Pancreas (tissue), 10 donors: ENCODE results near the gene LTV1. TPM values are rescaled to one million over a fixed set of nuclear protein-coding genes. Genes with fewer than 3 reads are reported as not detected.

ENCODE experiments used
- ATAC-seq, 4 donors: fragments of 200-7000 bp; cut with Tn5 transposase; one replicate each; pipeline versions ENCODE4 v1.8.0 to v1.9.1; 2020; ENCODE audit warnings: mild to moderate bottlenecking in 4 of 4, moderate library complexity in 4 of 4
- DNase-seq, 6 donors: peaks; one replicate each; pipeline ENCODE4 v3.0.0-alpha.2; 2020
- FAIRE-seq: peaks from 2 replicates; lab custom pipeline; 2012; peaks lifted over from hg19 to GRCh38; lab: Jason Lieb, UNC
- H3K27ac ChIP-seq, 4 donors: fragments of 200-600 bp; sonication (generic); 1 replicate in 3 of 4; 2 replicates in 1 of 4; pipeline versions ENCODE4 v1.5.0 to v1.8.0; 2020
- H3K27me3 ChIP-seq, 4 donors: fragments of 200-600 bp; one replicate each; pipeline ENCODE4 v1.8.0; 2021
- H3K36me3 ChIP-seq, 3 donors: fragments of 200-600 bp; sonication (generic) in 1 of 3; one replicate each; pipeline versions ENCODE4 v1.5.0 to v1.8.0; 2020 to 2021
- H3K4me1 ChIP-seq, 3 donors: fragments of 200-600 bp; one replicate each; pipeline ENCODE4 v1.8.0; 2021
- H3K4me3 ChIP-seq, 4 donors: fragments of 200-600 bp; sonication (generic) in 2 of 4; one replicate each; pipeline versions ENCODE4 v1.5.0 to v1.8.0; 2020 to 2021
- H3K9me3 ChIP-seq, 4 donors: fragments of 200-600 bp; one replicate each; pipeline ENCODE4 v1.8.0; 2021
- WGBS, 2 donors: extraction: QIAGEN DNeasy Blood & Tissue Kit; methylation state at CpG; one replicate each; pipeline ENCODE4 v1.1.7; 2013; 5-methylcytosine and 5-hydroxymethylcytosine counted together
- intact Hi-C, 3 donors: fragments of 100-400 bp; cut with DNase I; formaldehyde crosslinking; loops; one replicate each; pipeline versions ENCODE4 v1.11.1 to v1.14.2; 2022
- polyA plus RNA-seq, 2 donors: library from polyadenylated mRNA; stranded (reverse); fragments of 200-250 nt; gene quantifications; one replicate each; pipeline ENCODE4 v1.2.3, GENCODE V29; 2013
- total RNA-seq, 6 donors: library from RNA; stranded (reverse); fragmentation: NEBNext Ultra II Directional in 4 of 6; extraction: Animal tissue kit (Norgen Biotek cat#: 25700) in 4 of 6; gene quantifications; one replicate each; pipeline versions ENCODE4 v1.2.1 to v1.2.4, GENCODE V29; 2021 to 2023
- TF ChIP-seq, protein P1 (sequence below), 4 donors: fragments of 200-600 bp; sonication (generic) in 3 of 4; IDR thresholded peaks; one replicate each; pipeline versions ENCODE4 v1.5.0 to v1.8.0; 2021; ENCODE audit warnings: antibody characterized with exemption in 4 of 4
- donor health status: healthy with polysubstance abuse.
- donor health status: DM: no; HTN: no; CAD: no; lungs with moderate emphysema.
- donor health status: DM: no; HTN: no; CAD: no.
- donor health status: control.
- donor health status: control.
- donor health status: Bipolar disorder and iron deficiency.
- donor health status: DM: yes; HTN: yes; CAD: no.
- donor health status: DM: no; HTN: no; CAD: no.
- donor health status: DM: no; HTN: no; CAD: no.
- donor health status: DM: yes; HTN: yes; CAD: no.

The LTV1 gene
- total and polyA plus RNA-seq, 8 donors = 6.5 to 16.6 (median 9.4) TPM

DNA sequence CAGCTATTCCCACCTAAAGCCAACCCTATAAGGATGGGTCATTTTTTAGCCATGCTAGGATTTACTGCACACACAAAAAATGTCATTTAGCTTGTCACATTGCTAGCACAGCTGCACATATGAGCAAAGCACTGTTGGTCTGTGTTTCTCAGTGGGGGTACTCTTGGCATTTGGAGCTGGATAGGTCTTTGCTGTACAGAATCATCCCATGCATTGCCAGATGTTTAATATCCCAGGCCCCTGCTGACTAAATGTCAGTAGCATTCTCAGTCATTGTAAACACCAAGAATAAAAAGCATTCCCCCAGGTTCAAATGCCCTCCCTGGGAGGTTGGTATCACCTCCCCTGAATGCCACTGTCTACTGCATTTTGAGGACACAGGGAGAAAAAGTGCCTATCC, 14.6 kb upstream of the LTV1 start:
- Histone ChIP-seq H3K27ac (no peak overlapping the region), H3K36me3 (no peaks in the 10 kb centered on the region), H3K9me3 (no peaks in the 10 kb centered on the region), H3K27me3 (no peaks in the 10 kb centered on the region), H3K4me1 (no peaks in the 10 kb centered on the region), H3K4me3 (no peak overlapping the region)
- TF ChIP-seq, protein P1, sequence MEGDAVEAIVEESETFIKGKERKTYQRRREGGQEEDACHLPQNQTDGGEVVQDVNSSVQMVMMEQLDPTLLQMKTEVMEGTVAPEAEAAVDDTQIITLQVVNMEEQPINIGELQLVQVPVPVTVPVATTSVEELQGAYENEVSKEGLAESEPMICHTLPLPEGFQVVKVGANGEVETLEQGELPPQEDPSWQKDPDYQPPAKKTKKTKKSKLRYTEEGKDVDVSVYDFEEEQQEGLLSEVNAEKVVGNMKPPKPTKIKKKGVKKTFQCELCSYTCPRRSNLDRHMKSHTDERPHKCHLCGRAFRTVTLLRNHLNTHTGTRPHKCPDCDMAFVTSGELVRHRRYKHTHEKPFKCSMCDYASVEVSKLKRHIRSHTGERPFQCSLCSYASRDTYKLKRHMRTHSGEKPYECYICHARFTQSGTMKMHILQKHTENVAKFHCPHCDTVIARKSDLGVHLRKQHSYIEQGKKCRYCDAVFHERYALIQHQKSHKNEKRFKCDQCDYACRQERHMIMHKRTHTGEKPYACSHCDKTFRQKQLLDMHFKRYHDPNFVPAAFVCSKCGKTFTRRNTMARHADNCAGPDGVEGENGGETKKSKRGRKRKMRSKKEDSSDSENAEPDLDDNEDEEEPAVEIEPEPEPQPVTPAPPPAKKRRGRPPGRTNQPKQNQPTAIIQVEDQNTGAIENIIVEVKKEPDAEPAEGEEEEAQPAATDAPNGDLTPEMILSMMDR (IDR thresholded peaks at IDR 0.05) = no peak
- DNase-seq = no peak
- intact Hi-C loops = no loop called here
- no peak for ATAC-seq
- FAIRE-seq = no peak

DNA sequence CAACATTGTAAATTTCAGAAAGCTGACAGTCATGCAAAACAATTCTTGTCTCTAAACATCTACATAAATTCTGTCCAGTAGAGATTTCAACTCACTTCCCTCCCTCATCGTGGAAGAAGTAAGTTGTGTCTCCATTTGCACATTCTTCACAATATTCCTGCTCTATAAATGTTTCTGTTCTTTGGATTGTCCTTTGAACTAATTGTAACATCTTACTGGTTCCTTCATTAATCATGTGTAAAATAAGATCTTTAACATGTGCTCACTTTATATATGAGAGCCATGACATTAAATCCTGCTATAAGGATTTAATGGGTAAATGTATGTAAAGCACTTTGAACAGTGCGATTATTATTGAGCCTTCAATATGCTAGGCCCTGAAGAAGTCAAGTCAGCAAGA, 7.0 kb upstream of the LTV1 start:
- Histone ChIP-seq H3K4me1 (no peaks in the 10 kb centered on the region), H3K36me3 (no peaks in the 10 kb centered on the region), H3K27me3 (no peaks in the 10 kb centered on the region), H3K27ac (no peak overlapping the region), H3K9me3 (no peaks in the 10 kb centered on the region), H3K4me3 (no peak overlapping the region)
- TF ChIP-seq, protein P1 (IDR thresholded peaks at IDR 0.05) = no peak
- no peak for ATAC-seq
- 89 to 93% methylated on average over 2 of the region's 2 CpGs for WGBS, 2 donors
- DNase-seq = no peak
- FAIRE-seq = no peak
- intact Hi-C loops = no loop called here

DNA sequence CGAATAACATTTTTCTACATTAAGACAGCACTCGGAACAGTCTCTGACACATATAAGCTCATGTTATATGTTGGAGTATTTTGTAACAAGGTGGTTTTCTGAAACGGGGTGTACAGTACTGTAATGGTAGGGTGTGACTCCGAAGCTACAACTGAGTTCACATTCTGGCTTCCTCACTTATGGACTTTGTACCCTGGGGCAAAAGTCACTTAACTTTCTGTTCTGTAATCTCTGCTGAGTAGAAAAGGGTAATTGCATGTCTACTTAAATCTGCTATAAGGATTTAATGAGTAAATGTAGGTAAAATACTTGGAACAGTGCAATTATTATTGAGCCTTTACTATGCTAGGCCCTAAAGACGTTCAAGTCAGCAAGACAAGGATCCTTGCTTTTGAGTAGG, 4.7 kb upstream of the LTV1 start:
- DNase-seq = no peak
- H3K9me3 ChIP-seq = no peaks in the 10 kb centered on the region
- no peaks in the 10 kb centered on the region for H3K4me1 ChIP-seq
- no peak for FAIRE-seq
- TF ChIP-seq, protein P1 (IDR thresholded peaks at IDR 0.05) = no peak
- no peak overlapping the region for H3K27ac ChIP-seq
- H3K36me3 ChIP-seq = no peaks in the 10 kb centered on the region
- intact Hi-C loops = no loop called here
- no peaks in the 10 kb centered on the region for H3K27me3 ChIP-seq
- 52 to 58% methylated on average over 5 of the region's 5 CpGs for WGBS, 2 donors
- ATAC-seq = no peak
- no peak overlapping the region for H3K4me3 ChIP-seq

DNA sequence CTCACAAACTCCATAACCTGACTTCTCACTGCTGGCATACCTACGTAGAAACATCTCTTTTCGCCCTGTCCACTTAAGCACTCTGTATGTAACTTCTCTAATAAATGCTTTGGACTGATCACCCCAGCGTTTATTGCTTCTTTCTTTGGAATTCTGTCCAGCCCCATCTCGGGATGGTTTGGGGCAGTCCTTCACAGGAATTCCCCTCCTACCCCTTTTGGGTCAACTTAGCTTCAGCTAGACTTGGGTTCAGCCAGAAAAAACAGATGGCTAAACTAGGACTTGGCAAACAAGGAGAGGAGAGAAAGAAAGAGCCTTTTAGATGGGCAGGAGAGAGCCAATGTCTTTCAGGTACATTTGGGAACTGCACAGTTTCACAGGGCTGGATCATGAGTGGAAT, 3.9 kb upstream of the LTV1 start:
- no peak for DNase-seq
- no peak for ATAC-seq
- no peaks in the 10 kb centered on the region for H3K36me3 ChIP-seq
- TF ChIP-seq, protein P1 (IDR thresholded peaks at IDR 0.05) = no peak
- FAIRE-seq = no peak
- no peak overlapping the region for H3K4me3 ChIP-seq
- peaks cover 0 to 3% (median 0%) of the 10 kb centered on the region in 3 donors for H3K4me1 ChIP-seq
- H3K27me3 ChIP-seq = no peaks in the 10 kb centered on the region
- 77 to 81% methylated on average over 4 of the region's 4 CpGs for WGBS, 2 donors
- no peaks in the 10 kb centered on the region for H3K9me3 ChIP-seq
- intact Hi-C loops = no loop called here
- no peak overlapping the region for H3K27ac ChIP-seq

DNA sequence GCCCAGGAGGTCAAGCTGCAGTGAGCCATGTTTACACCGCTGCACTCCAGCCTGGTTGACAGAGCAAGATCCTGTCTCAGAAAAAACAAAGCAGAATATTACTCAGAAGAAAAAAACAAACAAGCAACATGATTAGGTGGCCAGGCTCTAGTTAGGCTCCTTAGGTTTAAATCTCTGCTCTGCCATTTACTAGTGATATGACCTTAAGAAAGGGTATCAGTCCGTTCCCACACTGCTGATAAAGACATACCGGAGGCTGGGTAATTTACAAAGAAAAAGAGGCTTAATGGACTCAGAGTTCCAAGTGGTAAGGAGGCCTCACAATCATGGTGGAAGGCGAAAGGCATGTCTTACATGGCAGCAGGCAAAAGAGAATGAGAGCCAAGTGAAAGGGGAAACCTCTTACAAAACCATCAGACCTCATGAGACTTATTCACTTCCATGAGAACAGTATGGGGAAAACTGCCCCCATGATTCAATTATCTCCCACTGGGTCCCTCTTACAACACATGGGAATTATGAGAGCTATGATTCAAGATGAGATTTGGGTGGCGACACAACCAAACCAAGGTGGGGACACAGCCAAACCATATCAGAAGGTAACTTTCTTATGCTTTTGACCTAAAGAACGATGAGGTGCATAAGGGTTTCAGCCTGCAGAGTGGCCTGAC, 2.4 kb upstream of the LTV1 start:
- TF ChIP-seq, protein P1 (IDR thresholded peaks at IDR 0.05) = no peak
- intact Hi-C loops = no loop called here
- Histone ChIP-seq H3K4me3 (no peak overlapping the region), H3K36me3 (peaks cover 0 to 6% (median 0%) of the 10 kb centered on the region in 3 donors), H3K27me3 (no peaks in the 10 kb centered on the region), H3K27ac (no peak overlapping the region), H3K4me1 (peaks cover 0 to 8% (median 0%) of the 10 kb centered on the region in 3 donors), H3K9me3 (no peaks in the 10 kb centered on the region)
- 83 to 88% methylated on average over 6 of the region's 6 CpGs for WGBS, 2 donors
- no peak for FAIRE-seq
- no peak for DNase-seq
- ATAC-seq = no peak
